ENCODE data around the gene GNAZ.

Gene GNAZ

GRCh38 chr22:23117275-23117674 lies 47.0 kb downstream of the GNAZ start:
- H3K4me3 ChIP-seq (ENCODE audit: low read length): no peak overlapping the region
- no peaks in the 10 kb centered on the region for H4K20me1 ChIP-seq (ENCODE audit: control insufficient read depth, insufficient read depth, low read depth, low read length)
- no peaks in the 10 kb centered on the region for H3K36me3 ChIP-seq (ENCODE audit: control insufficient read depth, low read length)
- no peak overlapping the region for H3K4me2 ChIP-seq (ENCODE audit: low read length)
- peaks cover 20% of the 10 kb centered on the region for H3K4me1 ChIP-seq (ENCODE audit: control insufficient read depth, low read length)
- H3K9me3 ChIP-seq (ENCODE audit: control insufficient read depth, insufficient read depth, low read length): no peaks in the 10 kb centered on the region
- H3K27me3 ChIP-seq (ENCODE audit: control insufficient read depth, low read length): no peaks in the 10 kb centered on the region
- TF ChIP-seq CTCF (IDR thresholded peaks at IDR 0.05; ENCODE audit: low read depth, low read length, poor library complexity, severe bottlenecking) (no peak), EZH2phosphoT487 (IDR thresholded peaks at IDR 0.05; ENCODE audit: borderline replicate concordance, low read length) (no peak)
- H3K27ac ChIP-seq (ENCODE audit: low read depth, low read length): no peak overlapping the region
- no peaks in the 10 kb centered on the region for H3F3A ChIP-seq (ENCODE audit: control insufficient read depth, insufficient read depth)
- H3K9me2 ChIP-seq (replicated peaks; ENCODE audit: control insufficient read depth, low read length): no peaks in the 10 kb centered on the region
- no peaks in the 10 kb centered on the region for H3K79me2 ChIP-seq (ENCODE audit: control insufficient read depth, low read length)

- no peaks in the 10 kb centered on the region for H3K9me3 ChIP-seq (ENCODE audit: control insufficient read depth, insufficient read depth, low read length)
- H4K20me1 ChIP-seq (ENCODE audit: control insufficient read depth, insufficient read depth, low read depth, low read length): no peaks in the 10 kb centered on the region
- no peaks in the 10 kb centered on the region for H3K36me3 ChIP-seq (ENCODE audit: control insufficient read depth, low read length)
- no peaks in the 10 kb centered on the region for H3K9me2 ChIP-seq (replicated peaks; ENCODE audit: control insufficient read depth, low read length)
- H3K27ac ChIP-seq (ENCODE audit: low read depth, low read length): no peak overlapping the region
- H3K4me3 ChIP-seq (ENCODE audit: low read length): no peak overlapping the region
- H3K4me2 ChIP-seq (ENCODE audit: low read length): no peak overlapping the region
- H3K4me1 ChIP-seq (ENCODE audit: control insufficient read depth, low read length): peaks cover 15% of the 10 kb centered on the region
- no peaks in the 10 kb centered on the region for H3K79me2 ChIP-seq (ENCODE audit: control insufficient read depth, low read length)
- no peaks in the 10 kb centered on the region for H3F3A ChIP-seq (ENCODE audit: control insufficient read depth, insufficient read depth)
- no peak for TF ChIP-seq EZH2phosphoT487 (IDR thresholded peaks at IDR 0.05; ENCODE audit: borderline replicate concordance, low read length)
- TF ChIP-seq CTCF (IDR thresholded peaks at IDR 0.05; ENCODE audit: low read depth, low read length, poor library complexity, severe bottlenecking): no peak
- no peaks in the 10 kb centered on the region for H3K27me3 ChIP-seq (ENCODE audit: control insufficient read depth, low read length)
These were observed 47.8 kb downstream of the GNAZ start for GRCh38 chr22:23117891-23118646.

- Histone ChIP-seq H3K4me2 (ENCODE audit: low read length) (no peak overlapping the region), H3K27ac (ENCODE audit: low read depth, low read length) (no peak overlapping the region), H3K4me3 (ENCODE audit: low read length) (no peak overlapping the region)
These were observed 48.6 kb downstream of the GNAZ start for GRCh38 chr22:23118647-23119493.

More at GRCh38 chr22:23118647-23119493, 48.6 kb downstream of the GNAZ start:
- Histone ChIP-seq H3K4me1 (ENCODE audit: control insufficient read depth, low read length) (peaks cover 15% of the 10 kb centered on the region), H3K36me3 (ENCODE audit: control insufficient read depth, low read length) (no peaks in the 10 kb centered on the region), H3K9me2 (replicated peaks; ENCODE audit: control insufficient read depth, low read length) (no peaks in the 10 kb centered on the region), H3K9me3 (ENCODE audit: control insufficient read depth, insufficient read depth, low read length) (no peaks in the 10 kb centered on the region), H3K79me2 (ENCODE audit: control insufficient read depth, low read length) (no peaks in the 10 kb centered on the region), H3F3A (ENCODE audit: control insufficient read depth, insufficient read depth) (no peaks in the 10 kb centered on the region), H4K20me1 (ENCODE audit: control insufficient read depth, insufficient read depth, low read depth, low read length) (no peaks in the 10 kb centered on the region), H3K27me3 (ENCODE audit: control insufficient read depth, low read length) (no peaks in the 10 kb centered on the region)
- TF ChIP-seq EZH2phosphoT487 (IDR thresholded peaks at IDR 0.05; ENCODE audit: borderline replicate concordance, low read length): no peak
- no peak for TF ChIP-seq CTCF (IDR thresholded peaks at IDR 0.05; ENCODE audit: low read depth, low read length, poor library complexity, severe bottlenecking)
